Measurements from ENCODE around the gene SZT2.

DNA sequence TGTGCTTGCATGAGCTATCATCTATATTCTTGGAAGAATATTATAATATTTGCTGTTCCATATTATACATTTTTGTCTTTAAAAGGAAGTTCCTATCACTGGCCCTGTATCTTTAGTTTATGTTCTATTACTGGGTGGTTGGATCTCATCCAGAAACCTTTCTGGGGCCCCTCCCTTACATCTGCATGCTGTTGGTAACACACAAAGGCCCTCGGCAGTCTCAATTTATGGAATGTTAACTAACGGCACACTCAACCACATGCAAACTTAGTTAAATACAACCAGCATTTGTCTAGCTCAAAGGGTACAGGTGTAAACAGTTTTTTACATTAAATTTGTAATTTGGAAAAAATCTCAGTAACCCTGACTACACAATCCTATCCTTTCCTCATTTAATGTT is 73.8 kb downstream of the SZT2 start:
- TF ChIP-seq, protein P1, sequence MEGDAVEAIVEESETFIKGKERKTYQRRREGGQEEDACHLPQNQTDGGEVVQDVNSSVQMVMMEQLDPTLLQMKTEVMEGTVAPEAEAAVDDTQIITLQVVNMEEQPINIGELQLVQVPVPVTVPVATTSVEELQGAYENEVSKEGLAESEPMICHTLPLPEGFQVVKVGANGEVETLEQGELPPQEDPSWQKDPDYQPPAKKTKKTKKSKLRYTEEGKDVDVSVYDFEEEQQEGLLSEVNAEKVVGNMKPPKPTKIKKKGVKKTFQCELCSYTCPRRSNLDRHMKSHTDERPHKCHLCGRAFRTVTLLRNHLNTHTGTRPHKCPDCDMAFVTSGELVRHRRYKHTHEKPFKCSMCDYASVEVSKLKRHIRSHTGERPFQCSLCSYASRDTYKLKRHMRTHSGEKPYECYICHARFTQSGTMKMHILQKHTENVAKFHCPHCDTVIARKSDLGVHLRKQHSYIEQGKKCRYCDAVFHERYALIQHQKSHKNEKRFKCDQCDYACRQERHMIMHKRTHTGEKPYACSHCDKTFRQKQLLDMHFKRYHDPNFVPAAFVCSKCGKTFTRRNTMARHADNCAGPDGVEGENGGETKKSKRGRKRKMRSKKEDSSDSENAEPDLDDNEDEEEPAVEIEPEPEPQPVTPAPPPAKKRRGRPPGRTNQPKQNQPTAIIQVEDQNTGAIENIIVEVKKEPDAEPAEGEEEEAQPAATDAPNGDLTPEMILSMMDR (IDR thresholded peaks at IDR 0.05), result no peak
- TF ChIP-seq POLR2A (IDR thresholded peaks at IDR 0.05), result no peak
